ENCODE results near the gene PANX2.

The PANX2 gene

GRCh38 chr22:50197000-50197800 lies 26.7 kb downstream of the PANX2 start:
- TF ChIP-seq CTCF (conservative IDR thresholded peaks at IDR 0.05; ENCODE audit: low read depth, low read length): no peak
- Histone ChIP-seq H3K9ac (no peak overlapping the region), H3K4me1 (ENCODE audit: low read depth, poor library complexity, severe bottlenecking) (peaks cover 3% of the 10 kb centered on the region), H2AFZ (ENCODE audit: low read depth) (no peak overlapping the region), H3K79me2 (ENCODE audit: insufficient read depth, low read depth) (peaks cover 3% of the 10 kb centered on the region; the same call in 1 of the 2 replicates), H3K36me3 (ENCODE audit: insufficient read depth) (no peaks in the 10 kb centered on the region), H4K20me1 (ENCODE audit: insufficient read depth) (no peaks in the 10 kb centered on the region), H3K27me3 (ENCODE audit: insufficient read depth, low read depth) (no peaks in the 10 kb centered on the region), H3K4me2 (no peak overlapping the region), H3K27ac (no peak overlapping the region), H3K4me3 (IDR thresholded peaks at IDR 0.05; ENCODE audit: insufficient read depth, low read depth, low read length) (no peak overlapping the region)

DNA sequence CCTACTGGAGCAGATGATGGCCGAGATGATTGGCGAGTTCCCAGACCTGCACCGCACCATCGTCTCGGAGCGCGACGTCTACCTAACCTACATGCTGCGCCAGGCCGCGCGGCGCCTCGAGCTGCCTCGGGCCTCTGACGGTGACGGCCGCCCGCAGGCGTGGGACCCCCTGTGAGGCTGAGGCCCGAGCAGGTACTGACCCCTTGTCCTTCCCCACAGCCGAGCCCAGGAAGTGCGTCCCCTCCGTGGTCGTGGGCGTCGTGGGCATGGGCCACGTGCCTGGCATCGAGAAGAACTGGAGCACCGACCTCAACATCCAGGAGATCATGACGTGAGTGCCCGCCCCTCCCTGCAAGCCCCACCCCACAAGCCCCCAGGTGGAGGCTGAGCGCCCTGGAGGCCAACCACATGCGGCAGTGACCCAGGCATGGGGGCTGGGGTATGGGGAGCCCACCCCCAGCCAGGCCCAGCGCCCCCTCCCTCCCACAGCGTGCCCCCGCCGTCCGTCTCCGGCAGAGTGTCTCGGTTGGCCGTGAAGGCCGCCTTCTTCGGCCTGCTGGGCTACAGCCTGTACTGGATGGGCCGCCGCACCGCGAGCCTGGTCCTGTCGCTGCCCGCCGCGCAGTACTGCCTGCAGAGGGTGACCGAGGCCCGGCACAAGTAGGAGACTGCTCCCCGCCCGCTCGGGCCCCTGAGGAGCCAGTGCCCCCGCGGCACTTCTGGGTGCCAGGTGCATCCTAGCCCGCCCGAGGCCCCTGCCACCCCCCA lies 27.5 kb downstream of the PANX2 start:
- Histone ChIP-seq H3K4me2 (no peak overlapping the region), H3K4me3 (IDR thresholded peaks at IDR 0.05; ENCODE audit: insufficient read depth, low read depth, low read length) (no peak overlapping the region), H3K79me2 (ENCODE audit: insufficient read depth, low read depth) (peaks cover 5% of the 10 kb centered on the region; the same call in 1 of the 2 replicates), H3K27me3 (ENCODE audit: insufficient read depth, low read depth) (no peaks in the 10 kb centered on the region), H3K27ac (no peak overlapping the region), H4K20me1 (ENCODE audit: insufficient read depth) (no peaks in the 10 kb centered on the region), H3K36me3 (ENCODE audit: insufficient read depth) (no peaks in the 10 kb centered on the region), H3K4me1 (ENCODE audit: low read depth, poor library complexity, severe bottlenecking) (no peaks in the 10 kb centered on the region), H3K9ac (no peak overlapping the region), H2AFZ (ENCODE audit: low read depth) (no peak overlapping the region)
- no peak for TF ChIP-seq CTCF (conservative IDR thresholded peaks at IDR 0.05; ENCODE audit: low read depth, low read length)

DNA sequence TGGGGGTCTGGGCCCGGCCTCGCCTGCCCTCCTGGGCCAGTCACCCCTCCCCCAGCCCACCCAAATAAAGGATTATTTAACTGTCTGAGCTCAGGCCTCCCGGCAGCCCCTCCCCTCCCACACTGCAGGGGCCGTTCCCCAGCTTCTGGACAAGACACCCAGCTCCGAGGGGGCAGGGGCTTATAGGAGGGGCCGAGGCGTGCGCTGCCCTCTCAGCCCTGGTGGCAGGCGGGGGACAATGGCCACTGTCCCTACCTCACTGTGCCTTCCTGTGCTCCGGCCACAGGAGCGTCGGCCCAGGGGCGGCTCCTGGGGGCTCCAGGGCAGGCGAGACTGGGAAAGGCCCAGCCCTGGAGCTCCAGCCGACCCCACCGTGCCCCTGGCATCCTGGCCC lies 28.1 kb downstream of the PANX2 start:
- Histone ChIP-seq H3K27ac (no peak overlapping the region), H3K4me2 (no peak overlapping the region), H3K36me3 (ENCODE audit: insufficient read depth) (no peaks in the 10 kb centered on the region), H4K20me1 (ENCODE audit: insufficient read depth) (no peaks in the 10 kb centered on the region), H3K4me1 (ENCODE audit: low read depth, poor library complexity, severe bottlenecking) (no peaks in the 10 kb centered on the region), H3K9ac (no peak overlapping the region), H3K4me3 (IDR thresholded peaks at IDR 0.05; ENCODE audit: insufficient read depth, low read depth, low read length) (no peak overlapping the region), H2AFZ (ENCODE audit: low read depth) (no peak overlapping the region), H3K27me3 (ENCODE audit: insufficient read depth, low read depth) (no peaks in the 10 kb centered on the region), H3K79me2 (ENCODE audit: insufficient read depth, low read depth) (peaks cover 6% of the 10 kb centered on the region; the same call in 1 of the 2 replicates)
- TF ChIP-seq CTCF (conservative IDR thresholded peaks at IDR 0.05; ENCODE audit: low read depth, low read length): no peak

GRCh38 chr22:50199251-50199721 lies 28.8 kb downstream of the PANX2 start:
- no peaks in the 10 kb centered on the region for H3K4me1 ChIP-seq (ENCODE audit: low read depth, poor library complexity, severe bottlenecking)
- H2AFZ ChIP-seq (ENCODE audit: low read depth): no peak overlapping the region
- no peak overlapping the region for H3K27ac ChIP-seq
- no peak overlapping the region for H3K4me2 ChIP-seq
- no peaks in the 10 kb centered on the region for H3K27me3 ChIP-seq (ENCODE audit: insufficient read depth, low read depth)
- no peaks in the 10 kb centered on the region for H4K20me1 ChIP-seq (ENCODE audit: insufficient read depth)
- H3K4me3 ChIP-seq (IDR thresholded peaks at IDR 0.05; ENCODE audit: insufficient read depth, low read depth, low read length): no peak overlapping the region
- peaks cover 6% of the 10 kb centered on the region; the same call in 1 of the 2 replicates for H3K79me2 ChIP-seq (ENCODE audit: insufficient read depth, low read depth)
- H3K9ac ChIP-seq: no peak overlapping the region
- TF ChIP-seq CTCF (conservative IDR thresholded peaks at IDR 0.05; ENCODE audit: low read depth, low read length): no peak
- no peaks in the 10 kb centered on the region for H3K36me3 ChIP-seq (ENCODE audit: insufficient read depth)

Data from KMS-11 (cell line).